Measurements from ENCODE around the gene OR14A2.
"Not testable (repeated sequence)": the region's sequence is repeated elsewhere in the genome, so short reads cannot be mapped to it uniquely, and the experiment has no call there.

The OR14A2 gene

GRCh38 chr1:247748041-247748440, at the start of gene OR14A2:
OR14A2 (minus strand) TSS chr1:247748141.
- Histone ChIP-seq H3K27ac (ENCODE audit: low read depth, low read length) (no peak within 1 kb of the TSS), H3K4me1 (ENCODE audit: control insufficient read depth, low read length) (no peaks in the 10 kb centered on the region), H3K9me2 (replicated peaks; ENCODE audit: control insufficient read depth, low read length) (no peaks in the 10 kb centered on the region), H3F3A (ENCODE audit: control insufficient read depth, insufficient read depth) (no peaks in the 10 kb centered on the region), H3K27me3 (ENCODE audit: control insufficient read depth, low read length) (no peaks in the 10 kb centered on the region), H3K79me2 (ENCODE audit: control insufficient read depth, low read length) (no peaks in the 10 kb centered on the region), H3K4me3 (ENCODE audit: low read length) (no peak within 1 kb of the TSS), H4K20me1 (ENCODE audit: control insufficient read depth, insufficient read depth, low read depth, low read length) (no peaks in the 10 kb centered on the region), H3K4me2 (ENCODE audit: low read length) (no peak within 1 kb of the TSS), H3K9me3 (ENCODE audit: control insufficient read depth, insufficient read depth, low read length) (0 out of 2 replicates have a peak, but pooled peaks cover 4% of the 10 kb centered on the region), H3K36me3 (ENCODE audit: control insufficient read depth, low read length) (no peaks in the 10 kb centered on the region)
- TF ChIP-seq, protein P1, sequence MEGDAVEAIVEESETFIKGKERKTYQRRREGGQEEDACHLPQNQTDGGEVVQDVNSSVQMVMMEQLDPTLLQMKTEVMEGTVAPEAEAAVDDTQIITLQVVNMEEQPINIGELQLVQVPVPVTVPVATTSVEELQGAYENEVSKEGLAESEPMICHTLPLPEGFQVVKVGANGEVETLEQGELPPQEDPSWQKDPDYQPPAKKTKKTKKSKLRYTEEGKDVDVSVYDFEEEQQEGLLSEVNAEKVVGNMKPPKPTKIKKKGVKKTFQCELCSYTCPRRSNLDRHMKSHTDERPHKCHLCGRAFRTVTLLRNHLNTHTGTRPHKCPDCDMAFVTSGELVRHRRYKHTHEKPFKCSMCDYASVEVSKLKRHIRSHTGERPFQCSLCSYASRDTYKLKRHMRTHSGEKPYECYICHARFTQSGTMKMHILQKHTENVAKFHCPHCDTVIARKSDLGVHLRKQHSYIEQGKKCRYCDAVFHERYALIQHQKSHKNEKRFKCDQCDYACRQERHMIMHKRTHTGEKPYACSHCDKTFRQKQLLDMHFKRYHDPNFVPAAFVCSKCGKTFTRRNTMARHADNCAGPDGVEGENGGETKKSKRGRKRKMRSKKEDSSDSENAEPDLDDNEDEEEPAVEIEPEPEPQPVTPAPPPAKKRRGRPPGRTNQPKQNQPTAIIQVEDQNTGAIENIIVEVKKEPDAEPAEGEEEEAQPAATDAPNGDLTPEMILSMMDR (IDR thresholded peaks at IDR 0.05; ENCODE audit: low read depth, low read length, poor library complexity, severe bottlenecking): no peak

DNA sequence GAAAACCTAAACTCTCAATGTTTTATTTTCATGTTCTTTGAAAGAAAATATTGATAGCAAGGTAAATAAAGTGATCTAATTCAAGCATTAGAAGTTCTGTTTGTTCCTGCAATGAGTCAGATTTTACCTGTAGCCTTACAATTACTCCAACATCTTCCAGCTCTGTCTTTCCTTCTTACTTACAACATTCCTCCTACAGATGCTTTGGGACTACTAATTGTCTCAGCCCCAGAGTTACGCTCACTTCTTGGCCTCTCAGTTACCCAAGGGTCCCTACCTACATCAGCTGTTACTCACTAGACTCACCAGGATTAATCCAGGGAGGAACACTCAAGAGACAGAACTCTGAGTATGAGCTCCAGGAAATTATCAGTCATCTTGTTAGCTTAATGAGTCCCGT, 49.6 kb upstream of the OR14A2 start:
- Histone ChIP-seq H3F3A (ENCODE audit: control insufficient read depth, insufficient read depth) (no peaks in the 10 kb centered on the region), H3K9me2 (replicated peaks; ENCODE audit: control insufficient read depth, low read length) (no peaks in the 10 kb centered on the region), H3K4me1 (ENCODE audit: control insufficient read depth, low read length) (no peaks in the 10 kb centered on the region), H3K36me3 (ENCODE audit: control insufficient read depth, low read length) (no peaks in the 10 kb centered on the region), H4K20me1 (ENCODE audit: control insufficient read depth, insufficient read depth, low read depth, low read length) (no peaks in the 10 kb centered on the region), H3K79me2 (ENCODE audit: control insufficient read depth, low read length) (no peaks in the 10 kb centered on the region), H3K4me3 (ENCODE audit: low read length) (no peak overlapping the region), H3K27ac (ENCODE audit: low read depth, low read length) (no peak overlapping the region), H3K4me2 (ENCODE audit: low read length) (no peak overlapping the region), H3K9me3 (ENCODE audit: control insufficient read depth, insufficient read depth, low read length) (no peaks in the 10 kb centered on the region), H3K27me3 (ENCODE audit: control insufficient read depth, low read length) (no peaks in the 10 kb centered on the region)
- TF ChIP-seq, protein P1 (IDR thresholded peaks at IDR 0.05; ENCODE audit: low read depth, low read length, poor library complexity, severe bottlenecking): no peak
- no peak for TF ChIP-seq EZH2phosphoT487 (IDR thresholded peaks at IDR 0.05; ENCODE audit: borderline replicate concordance, low read length)

DNA sequence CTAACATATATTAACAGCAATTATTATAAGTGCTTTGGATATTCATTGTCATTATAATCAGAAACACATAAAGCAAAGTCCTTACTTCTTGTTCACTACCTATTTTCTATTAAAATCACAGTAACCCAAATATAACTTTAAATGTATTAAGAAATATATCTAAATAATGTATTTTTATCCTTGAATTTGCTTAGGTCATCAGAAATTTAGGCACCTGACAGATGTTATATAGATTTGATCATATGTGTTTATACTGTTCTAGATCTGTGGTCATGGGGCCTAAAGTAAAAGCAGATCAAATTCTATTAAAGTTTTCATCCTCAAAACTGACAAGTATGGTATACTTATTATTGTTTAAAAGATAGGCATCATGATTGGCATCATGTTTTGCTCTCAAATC, 21.7 kb upstream of the OR14A2 start:
- TF ChIP-seq EZH2phosphoT487 (IDR thresholded peaks at IDR 0.05; ENCODE audit: borderline replicate concordance, low read length): no peak
- TF ChIP-seq, protein P1 (IDR thresholded peaks at IDR 0.05; ENCODE audit: low read depth, low read length, poor library complexity, severe bottlenecking): no peak
- H4K20me1 ChIP-seq (ENCODE audit: control insufficient read depth, insufficient read depth, low read depth, low read length): no peaks in the 10 kb centered on the region
- no peaks in the 10 kb centered on the region for H3K27me3 ChIP-seq (ENCODE audit: control insufficient read depth, low read length)
- H3K79me2 ChIP-seq (ENCODE audit: control insufficient read depth, low read length): no peaks in the 10 kb centered on the region
- H3K4me2 ChIP-seq (ENCODE audit: low read length): no peak overlapping the region
- no peaks in the 10 kb centered on the region for H3K4me1 ChIP-seq (ENCODE audit: control insufficient read depth, low read length)
- H3K36me3 ChIP-seq (ENCODE audit: control insufficient read depth, low read length): no peaks in the 10 kb centered on the region
- H3K4me3 ChIP-seq (ENCODE audit: low read length): no peak overlapping the region
- H3F3A ChIP-seq (ENCODE audit: control insufficient read depth, insufficient read depth): no peaks in the 10 kb centered on the region
- no peaks in the 10 kb centered on the region for H3K9me3 ChIP-seq (ENCODE audit: control insufficient read depth, insufficient read depth, low read length)
- no peaks in the 10 kb centered on the region for H3K9me2 ChIP-seq (replicated peaks; ENCODE audit: control insufficient read depth, low read length)
- H3K27ac ChIP-seq (ENCODE audit: low read depth, low read length): no peak overlapping the region

GRCh38 chr1:247760456-247760855, 12.5 kb upstream of the OR14A2 start, which contains the start of gene OR1C1:
OR1C1 (minus strand) TSS chr1:247760556; CDS start chr1:247758406, 2,150 bp downstream.
- Histone ChIP-seq H3K27me3 (ENCODE audit: control insufficient read depth, low read length) (no peaks in the 10 kb centered on the region), H3F3A (ENCODE audit: control insufficient read depth, insufficient read depth) (no peaks in the 10 kb centered on the region), H3K9me3 (ENCODE audit: control insufficient read depth, insufficient read depth, low read length) (no peaks in the 10 kb centered on the region), H3K36me3 (ENCODE audit: control insufficient read depth, low read length) (no peaks in the 10 kb centered on the region), H3K79me2 (ENCODE audit: control insufficient read depth, low read length) (no peaks in the 10 kb centered on the region), H3K4me1 (ENCODE audit: control insufficient read depth, low read length) (no peaks in the 10 kb centered on the region), H3K27ac (ENCODE audit: low read depth, low read length) (no peak within 1 kb of the TSS), H3K9me2 (replicated peaks; ENCODE audit: control insufficient read depth, low read length) (no peaks in the 10 kb centered on the region), H3K4me2 (ENCODE audit: low read length) (no peak within 1 kb of the TSS), H3K4me3 (ENCODE audit: low read length) (no peak within 1 kb of the TSS), H4K20me1 (ENCODE audit: control insufficient read depth, insufficient read depth, low read depth, low read length) (no peaks in the 10 kb centered on the region)
- TF ChIP-seq EZH2phosphoT487 (IDR thresholded peaks at IDR 0.05; ENCODE audit: borderline replicate concordance, low read length): no peak
- TF ChIP-seq, protein P1 (IDR thresholded peaks at IDR 0.05; ENCODE audit: low read depth, low read length, poor library complexity, severe bottlenecking): no peak

GRCh38 chr1:247754311-247754710, 6.4 kb upstream of the OR14A2 start:
- not testable (repeated sequence) for H3K9me2 ChIP-seq (replicated peaks; ENCODE audit: control insufficient read depth, low read length); H3K9me3 ChIP-seq (ENCODE audit: control insufficient read depth, insufficient read depth, low read length); H3K79me2 ChIP-seq (ENCODE audit: control insufficient read depth, low read length); H3K4me2 ChIP-seq (ENCODE audit: low read length); H3K27me3 ChIP-seq (ENCODE audit: control insufficient read depth, low read length); H3K4me1 ChIP-seq (ENCODE audit: control insufficient read depth, low read length); H3K27ac ChIP-seq (ENCODE audit: low read depth, low read length); H3K4me3 ChIP-seq (ENCODE audit: low read length); H3K36me3 ChIP-seq (ENCODE audit: control insufficient read depth, low read length); H3F3A ChIP-seq (ENCODE audit: control insufficient read depth, insufficient read depth); H4K20me1 ChIP-seq (ENCODE audit: control insufficient read depth, insufficient read depth, low read depth, low read length)
